Astrocyte of the spinal cord (primary cell): ENCODE results near the gene GREB1L.

Source experiments
- DNase-seq: peaks from one replicate; pipeline ENCODE4 v3.0.0; 2011; ENCODE audit warnings: low read depth, low spot score
- H3K4me3 ChIP-seq: 2 replicates; pipeline ENCODE4 v1.5.1; 2011; ENCODE audit warnings: low read depth, mild to moderate bottlenecking, low read length, moderate library complexity
- CTCF ChIP-seq: IDR thresholded peaks from 2 replicates; pipeline ENCODE4 v1.5.1; 2012; ENCODE audit warnings: low read depth, mild to moderate bottlenecking, low read length, inconsistent platforms
- in situ Hi-C: cut with HindIII; loops from 2 replicates; pipeline ENCODE4 v1.10.0; 2017; ENCODE audit warnings: low sequenced_read_pairs

Gene GREB1L

GRCh38 chr18:21242141-21242779, at the start of gene GREB1L:
Gene GREB1L, plus strand, starts transcription at chr18:21242232. Its CDS starts 141,287 bp downstream, at chr18:21383519.
- in situ Hi-C loops, result no loop called here
- peak; percentile 17 for TF ChIP-seq CTCF
- peak; percentile 42 for DNase-seq
- peak within 1 kb of the TSS; percentile 40 for H3K4me3 ChIP-seq

GRCh38 chr18:21192308-21192624, 49.8 kb upstream of the GREB1L start:
- in situ Hi-C loops, result no loop called here
- H3K4me3 ChIP-seq, result no peak overlapping the region
- TF ChIP-seq CTCF, result no peak
- DNase-seq, result no peak

GRCh38 chr18:21194871-21195771, 46.9 kb upstream of the GREB1L start:
- H3K4me3 ChIP-seq, result no peak overlapping the region
- TF ChIP-seq CTCF, result peak; percentile 59
- peak; percentile 51 for DNase-seq
- in situ Hi-C loops, result no loop called here

- H3K4me3 ChIP-seq, result no peak overlapping the region
- DNase-seq, result peak; percentile 5
- no peak for TF ChIP-seq CTCF
- in situ Hi-C loops, result no loop called here
Measured at GRCh38 chr18:21196426-21196825, 45.6 kb upstream of the GREB1L start.

GRCh38 chr18:21203126-21203525, 38.9 kb upstream of the GREB1L start:
- no peak for TF ChIP-seq CTCF
- H3K4me3 ChIP-seq, result no peak overlapping the region
- in situ Hi-C loops, result no loop called here
- DNase-seq, result no peak

GRCh38 chr18:21203542-21204241, 38.3 kb upstream of the GREB1L start:
- in situ Hi-C loops, result no loop called here
- DNase-seq, result no peak
- H3K4me3 ChIP-seq, result no peak overlapping the region
- TF ChIP-seq CTCF, result no peak
